Stimulated activated CD8-positive, alpha-beta memory T cell treated with anti-CD3 and anti-CD28 coated beads, Interleukin-7, amount 100 ng/mL, for 4 hours (primary cell): ENCODE measurements around the gene LAMA3.

Source experiments
- DNase-seq, 2 donors: peaks; one replicate each; pipeline ENCODE4 v3.0.0-alpha.2; 2020; ENCODE audit warnings: low read depth in 2 of 2

LAMA3 gene

GRCh38 chr18:23938043-23938756 lies 248.9 kb downstream of the LAMA3 start:
- DNase-seq = no peak

GRCh38 chr18:23938901-23939341 lies 249.7 kb downstream of the LAMA3 start:
- no peak for DNase-seq

DNA sequence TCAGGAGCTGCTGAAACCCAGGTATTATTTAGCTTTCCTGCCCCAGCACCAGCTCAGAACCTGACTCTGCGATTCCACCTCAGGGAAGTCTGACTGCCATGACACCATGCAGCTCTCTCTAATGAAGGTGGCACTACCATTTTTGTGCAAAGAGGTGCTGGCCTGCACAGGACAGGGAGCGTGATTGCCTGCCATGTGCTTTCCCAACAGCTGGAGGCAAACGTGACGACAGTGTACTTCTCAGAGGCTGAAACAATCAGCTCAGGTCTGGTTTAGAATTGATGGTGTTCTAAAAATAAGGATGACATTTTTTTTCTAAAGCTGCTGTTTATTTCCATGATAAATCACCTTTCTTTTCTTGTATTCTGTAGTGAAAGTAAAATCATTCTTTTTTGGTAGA lies 250.1 kb downstream of the LAMA3 start:
- no peak for DNase-seq

DNA sequence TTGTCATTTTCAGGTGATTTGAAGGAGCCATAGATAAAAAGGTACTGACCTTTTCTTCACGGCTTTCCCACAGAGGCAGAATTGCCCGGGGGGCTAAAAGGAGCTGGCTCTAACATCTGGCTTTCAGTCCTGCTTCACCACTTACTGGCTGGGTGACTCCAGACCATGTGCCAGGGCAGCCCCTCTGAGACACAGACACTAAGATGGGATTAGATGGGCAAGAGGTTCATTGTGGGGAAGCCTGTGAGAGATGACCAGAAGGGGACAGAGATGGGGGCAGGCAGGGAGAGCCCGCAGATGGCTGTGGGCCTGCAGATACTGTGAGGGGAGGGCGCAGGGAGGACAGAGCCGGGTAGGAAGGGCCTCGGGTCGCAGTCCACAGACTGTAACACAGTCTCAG lies 250.6 kb downstream of the LAMA3 start:
- DNase-seq = no peak

DNA sequence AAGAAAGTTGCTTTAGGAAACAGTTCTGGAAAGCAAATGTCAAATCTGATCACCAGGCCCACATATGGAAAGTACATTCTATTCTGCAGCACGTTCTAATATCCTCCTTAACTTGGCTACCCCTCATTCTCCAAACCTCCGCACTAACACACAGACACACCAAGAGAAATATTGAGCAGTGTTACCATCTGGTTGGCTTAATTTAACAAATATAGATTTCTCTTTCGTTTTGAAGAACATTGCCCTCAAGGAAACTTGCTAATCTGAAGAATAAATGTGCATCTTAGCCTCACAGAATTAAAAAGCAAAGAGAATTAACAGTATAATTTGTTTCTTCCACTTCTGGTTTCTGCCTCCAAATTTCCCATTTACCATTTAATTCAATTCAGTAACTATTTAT lies 252.5 kb downstream of the LAMA3 start:
- DNase-seq = no peak

DNA sequence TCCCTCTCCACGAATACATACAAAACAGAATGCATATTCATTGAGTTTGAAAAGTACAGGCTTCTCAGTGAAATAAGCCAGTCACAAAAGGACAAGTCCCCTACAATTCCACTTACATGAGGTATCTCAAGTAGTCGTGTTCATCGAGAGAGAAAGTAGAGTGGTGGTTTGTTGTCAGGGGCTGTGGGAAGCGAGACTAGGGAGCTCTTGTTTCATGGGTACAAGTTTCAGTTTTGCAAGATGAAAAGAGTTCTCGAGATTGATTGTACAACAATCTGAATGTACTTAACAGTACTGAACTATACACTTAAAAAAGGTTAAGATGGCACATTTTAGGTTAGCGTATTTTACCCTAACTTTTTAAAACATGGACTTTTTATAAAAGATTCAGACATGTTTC lies 253.9 kb downstream of the LAMA3 start:
- no peak for DNase-seq

DNA sequence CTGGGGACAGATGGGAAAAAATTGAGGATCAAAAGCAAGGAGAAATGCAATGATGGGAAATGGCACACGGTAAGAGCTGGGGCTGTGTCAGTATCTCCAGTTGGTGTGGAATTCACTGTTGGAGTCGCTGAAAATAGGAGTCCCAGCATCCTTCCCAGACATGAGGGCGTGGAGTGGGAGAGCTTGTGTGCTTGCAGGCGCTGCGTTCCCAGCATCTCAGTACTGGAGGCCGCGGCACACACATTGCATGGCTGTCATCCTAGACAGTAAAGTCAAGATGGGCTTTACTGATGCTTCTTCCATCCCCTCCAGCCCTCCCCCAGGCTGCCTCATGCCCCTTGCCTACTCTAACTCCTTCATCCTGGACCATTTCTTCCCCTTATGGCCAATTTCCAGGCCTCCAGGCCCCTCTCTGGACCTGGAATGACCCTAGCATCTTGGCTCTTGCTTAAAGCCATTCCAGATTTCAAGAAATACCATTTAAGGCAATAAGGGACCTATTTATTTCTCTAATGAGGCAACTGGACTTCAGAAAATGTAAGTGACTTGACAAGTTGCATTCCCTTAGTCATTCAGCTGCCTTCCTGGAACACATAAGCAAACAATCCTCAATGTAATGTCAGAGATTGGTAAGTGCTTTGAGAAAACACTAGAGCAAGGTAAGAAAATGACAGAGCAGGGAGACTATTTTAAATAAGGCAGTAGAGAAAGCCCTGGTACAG lies 254.8 kb downstream of the LAMA3 start:
- no peak for DNase-seq

DNA sequence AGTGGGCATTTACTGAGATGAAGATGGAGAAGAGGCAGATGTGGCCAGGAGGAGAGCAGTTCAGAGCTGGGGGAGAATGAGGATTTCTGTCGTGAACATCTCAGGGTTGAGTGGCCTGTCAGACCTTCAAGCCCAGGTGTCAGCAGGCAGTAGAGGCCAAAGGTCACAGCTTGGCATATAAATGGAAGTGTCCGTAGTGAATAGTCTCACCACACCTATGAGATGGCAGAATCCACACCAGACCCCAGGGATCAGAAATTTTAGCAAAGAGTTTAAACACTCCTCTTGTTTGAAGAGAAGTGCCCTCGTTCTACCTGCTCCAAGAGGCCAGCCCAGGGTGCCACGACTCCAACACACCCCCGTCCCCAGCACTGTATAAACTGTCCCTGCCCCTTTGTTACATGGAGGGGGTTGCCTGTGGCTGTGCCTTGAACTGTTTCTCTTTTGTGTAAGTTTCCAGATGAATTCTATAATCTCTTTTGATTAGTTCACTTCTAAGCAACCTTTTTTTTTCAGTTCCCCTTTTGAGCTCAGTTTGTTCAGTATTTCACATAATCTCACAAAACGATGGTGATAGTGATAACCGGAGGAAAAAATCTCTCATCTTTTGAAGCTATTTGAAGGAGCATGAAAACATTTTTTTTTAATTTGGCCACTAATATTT lies 256.3 kb downstream of the LAMA3 start:
- DNase-seq = no peak

DNA sequence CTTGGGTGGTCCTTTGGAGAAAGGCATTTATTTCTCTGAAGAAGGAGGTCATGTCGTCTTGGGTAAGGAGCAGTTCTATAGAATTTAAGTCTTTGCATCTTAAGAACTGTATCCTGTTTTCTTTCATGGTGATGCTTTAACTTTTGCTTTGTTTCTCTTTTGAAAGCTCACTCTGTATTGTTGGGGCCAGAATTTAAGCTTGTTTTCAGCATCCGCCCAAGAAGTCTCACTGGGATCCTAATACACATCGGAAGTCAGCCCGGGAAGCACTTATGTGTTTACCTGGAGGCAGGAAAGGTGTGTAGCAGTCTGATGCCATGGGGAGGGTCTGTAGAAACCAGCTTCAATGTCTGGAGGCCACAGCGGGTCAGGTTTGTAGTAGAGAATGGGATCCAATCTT lies 260.6 kb downstream of the LAMA3 start:
- no peak for DNase-seq

DNA sequence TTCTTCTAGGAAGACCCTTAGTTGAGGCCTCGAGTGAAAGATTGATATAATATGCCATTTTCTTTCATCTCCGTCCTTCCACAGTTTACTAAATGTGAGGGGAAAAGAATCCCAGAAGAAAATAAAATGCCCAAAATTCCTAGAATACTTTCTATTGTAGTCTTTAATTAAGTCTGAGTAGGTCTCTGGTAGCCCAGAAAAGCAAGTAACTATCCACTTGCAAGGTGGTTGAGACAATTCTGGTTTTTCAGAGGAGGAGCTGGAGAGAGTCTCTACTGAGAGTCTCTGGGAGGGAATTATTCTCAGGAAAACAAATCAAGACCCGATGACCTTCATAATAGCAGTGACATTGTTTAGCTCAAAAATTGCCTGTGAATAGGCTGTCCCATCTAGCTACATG lies 261.4 kb downstream of the LAMA3 start:
- no peak for DNase-seq

DNA sequence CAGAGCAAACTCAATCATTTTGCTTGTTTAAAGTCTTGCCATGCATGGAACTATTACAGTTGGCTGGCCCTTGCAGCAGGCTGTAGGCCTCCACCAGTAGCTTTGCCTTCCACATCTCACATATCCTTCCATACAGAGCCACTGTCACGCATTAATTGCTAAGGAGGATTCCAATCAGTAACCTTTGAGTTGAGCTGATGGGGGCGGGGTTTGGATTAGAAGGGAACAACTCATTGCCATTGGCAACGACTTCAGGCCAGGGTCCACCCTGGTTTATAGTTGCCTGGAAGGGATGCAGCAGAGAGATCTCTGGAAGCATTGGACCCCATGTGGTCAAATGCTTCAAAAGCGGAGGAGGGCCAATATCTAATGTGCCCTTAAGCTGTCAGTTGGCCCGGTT lies 262.0 kb downstream of the LAMA3 start:
- no peak for DNase-seq

GRCh38 chr18:23953984-23954383 lies 264.7 kb downstream of the LAMA3 start:
- no peak for DNase-seq

GRCh38 chr18:23956483-23956882 lies 267.2 kb downstream of the LAMA3 start:
- no peak for DNase-seq

GRCh38 chr18:23958036-23958435 lies 268.8 kb downstream of the LAMA3 start:
- no peak for DNase-seq

- no peak for DNase-seq
Measured at GRCh38 chr18:23963443-23964165, 274.4 kb downstream of the LAMA3 start.

GRCh38 chr18:23964282-23965238 lies 275.3 kb downstream of the LAMA3 start:
- DNase-seq = peak; percentile 33 to 37

DNA sequence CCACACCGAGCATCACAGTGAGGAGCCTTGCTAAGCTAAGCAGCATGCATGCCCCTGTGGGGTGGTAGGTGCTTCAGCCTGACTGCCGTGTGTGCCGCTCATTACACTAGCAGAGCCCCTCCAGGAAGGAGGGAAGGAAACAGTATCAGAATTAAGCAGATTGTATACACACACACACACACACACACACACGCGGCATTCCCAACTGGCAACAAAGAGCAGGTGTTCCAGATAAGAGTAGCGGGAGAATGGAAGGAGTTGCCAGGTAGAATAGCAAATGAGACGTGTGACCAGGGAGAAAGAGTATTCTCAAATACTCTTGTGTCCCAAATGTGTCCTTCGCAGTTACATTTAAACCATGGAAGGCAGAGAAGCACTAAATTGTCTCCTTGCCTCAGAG lies 277.7 kb downstream of the LAMA3 start:
- no peak for DNase-seq

DNA sequence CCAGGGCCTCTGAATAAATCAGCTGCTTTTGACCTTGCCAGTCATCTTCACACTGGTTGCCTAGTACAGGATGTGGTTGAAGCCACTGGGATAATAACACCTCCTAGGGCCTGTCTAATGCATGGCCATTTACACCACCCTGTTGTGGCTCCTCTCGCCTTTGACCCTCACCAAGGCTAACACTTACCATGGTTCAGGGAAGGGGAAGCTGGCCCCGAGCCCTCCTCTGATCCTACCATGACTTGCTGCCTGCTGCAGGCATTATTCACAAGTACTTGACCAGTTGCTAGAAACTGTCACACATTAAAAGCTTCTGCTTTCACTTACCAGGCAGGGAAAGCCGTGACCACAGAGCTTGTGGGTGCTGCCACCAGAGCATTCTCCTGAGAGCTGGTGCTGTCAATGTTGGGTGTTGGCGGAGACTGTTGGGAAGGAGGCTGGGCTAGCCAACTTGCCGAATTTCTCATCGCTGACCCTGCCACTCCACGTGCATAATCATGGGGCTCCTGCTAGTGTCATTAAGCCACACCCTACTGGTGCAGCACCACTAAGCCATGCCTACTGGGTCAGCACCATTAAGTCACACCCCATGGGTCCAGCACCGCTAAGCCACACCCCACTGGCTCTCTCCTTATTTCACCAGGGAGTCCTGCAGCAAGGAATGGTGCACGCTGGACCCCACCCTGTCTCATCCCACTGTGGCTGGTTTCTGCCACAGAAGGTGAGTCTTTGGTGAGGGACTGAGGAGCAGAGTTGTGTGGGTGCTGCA lies 278.3 kb downstream of the LAMA3 start:
- peak; percentile 10 to 13 for DNase-seq

DNA sequence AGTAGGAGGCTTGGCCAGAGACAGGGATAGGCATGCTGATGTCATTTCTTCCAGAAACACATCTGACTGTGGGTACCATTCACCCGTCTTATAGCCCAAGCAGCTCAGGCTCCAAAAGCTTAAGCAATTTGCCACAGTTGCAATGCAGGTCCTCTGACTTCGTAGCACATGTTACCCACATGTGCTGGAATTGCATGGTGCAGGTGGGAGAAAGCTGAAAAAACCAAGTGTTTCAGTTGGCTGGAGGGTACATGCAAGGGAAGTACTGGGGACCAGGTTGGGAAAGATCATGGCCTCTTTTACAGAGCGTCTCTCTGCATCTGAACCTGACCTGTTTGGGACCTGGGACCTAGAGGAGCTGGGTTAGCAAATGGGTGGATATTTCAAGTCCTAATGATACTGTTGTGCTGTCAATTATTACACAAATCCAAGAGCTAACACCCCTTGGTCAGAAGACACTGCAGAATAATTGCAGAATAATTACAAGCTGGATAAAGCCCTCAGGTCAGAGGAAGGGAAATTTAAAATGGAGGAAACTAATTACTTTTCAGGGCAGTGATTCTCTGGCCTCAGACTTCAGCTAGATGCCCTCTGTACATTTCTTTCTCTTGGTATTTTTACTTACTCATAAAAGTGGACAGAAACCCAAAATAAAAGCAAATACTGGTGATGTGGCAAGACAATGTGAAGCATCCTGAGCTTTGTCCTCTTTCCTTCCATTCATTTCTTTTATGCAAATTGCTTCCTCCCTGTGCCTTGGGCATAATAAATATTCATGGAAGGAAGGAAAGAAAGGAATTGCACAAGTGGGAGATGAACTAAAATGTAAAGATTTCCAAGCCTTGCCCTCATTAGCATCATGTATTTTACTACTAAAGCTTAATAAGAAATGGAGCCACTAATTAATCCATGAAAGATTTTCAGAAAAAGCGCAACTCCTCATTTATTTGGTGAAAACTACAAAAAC lies 279.7 kb downstream of the LAMA3 start:
- DNase-seq = no peak
